GM18526 (cell line): ENCODE measurements around the gene PET117.

Experiments used
- POLR2A ChIP-seq: IDR thresholded peaks from 3 replicates; pipeline ENCODE4 v1.6.1; 2011; ENCODE audit not compliant: insufficient read length; ENCODE audit errors: extremely low read depth

The PET117 gene

DNA sequence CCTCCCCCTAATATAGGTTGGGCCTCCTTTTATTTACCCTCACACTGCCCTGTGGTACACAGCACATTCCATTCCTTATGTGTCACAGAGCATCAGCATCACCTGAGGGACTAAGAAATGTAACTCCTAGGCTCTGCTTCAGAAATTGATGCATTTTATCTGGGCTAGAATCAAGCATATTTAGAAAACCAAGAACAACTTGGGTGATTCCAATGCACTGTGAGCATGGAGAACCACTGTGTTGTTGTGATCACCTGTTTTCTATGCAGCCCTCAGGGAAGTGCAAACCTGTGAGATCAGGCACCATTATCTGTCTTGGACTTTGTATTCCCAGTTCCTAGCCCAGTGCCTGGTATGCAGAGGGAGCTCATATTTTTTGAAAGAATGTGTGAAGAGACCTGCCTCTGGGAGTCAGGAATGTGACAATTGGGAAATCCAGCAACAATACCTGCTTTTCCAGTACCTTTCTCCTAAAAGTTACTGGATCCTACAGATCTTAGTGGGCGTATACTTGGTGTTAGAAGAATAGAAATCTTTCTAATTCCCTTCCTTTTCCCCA, 7.0 kb downstream of the PET117 start:
- no peak for TF ChIP-seq POLR2A

DNA sequence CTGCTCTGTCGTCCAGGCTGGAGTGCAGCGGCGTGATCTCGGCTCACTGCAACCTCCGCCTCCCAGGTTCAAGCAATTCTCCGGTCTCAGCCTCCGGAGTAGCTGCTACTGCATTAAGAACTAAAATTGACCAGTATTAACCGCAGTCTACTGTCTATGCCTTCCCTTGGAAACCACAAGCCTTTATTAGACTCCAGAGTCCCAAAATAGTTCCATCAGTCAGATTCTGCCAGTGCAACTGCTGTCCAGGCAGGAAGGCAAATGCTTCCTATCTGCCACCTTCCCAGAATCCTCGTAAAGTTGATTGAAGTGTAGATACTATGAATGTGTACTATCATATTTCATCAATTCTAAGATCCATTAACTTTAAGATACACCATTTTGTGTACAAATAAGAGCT, 16.7 kb downstream of the PET117 start:
- TF ChIP-seq POLR2A = no peak

DNA sequence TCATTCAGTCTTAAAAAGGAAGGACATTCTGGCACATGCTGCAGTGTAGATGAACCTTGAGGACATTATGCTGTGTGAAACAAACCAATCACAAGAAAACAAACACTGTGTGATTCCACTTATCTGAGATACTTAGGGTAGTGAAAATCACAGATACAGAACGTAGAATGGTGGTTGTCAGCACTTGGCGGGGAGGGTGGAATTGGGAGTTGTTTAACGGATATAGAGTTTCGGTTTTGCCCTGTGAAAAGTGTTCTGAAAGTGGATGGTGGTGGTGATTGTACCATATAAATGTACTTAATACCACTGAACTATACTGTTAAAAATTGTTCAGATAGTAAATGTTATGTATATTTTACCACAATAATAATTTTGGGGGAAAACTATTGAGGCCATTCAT, 18.4 kb downstream of the PET117 start:
- TF ChIP-seq POLR2A = no peak

DNA sequence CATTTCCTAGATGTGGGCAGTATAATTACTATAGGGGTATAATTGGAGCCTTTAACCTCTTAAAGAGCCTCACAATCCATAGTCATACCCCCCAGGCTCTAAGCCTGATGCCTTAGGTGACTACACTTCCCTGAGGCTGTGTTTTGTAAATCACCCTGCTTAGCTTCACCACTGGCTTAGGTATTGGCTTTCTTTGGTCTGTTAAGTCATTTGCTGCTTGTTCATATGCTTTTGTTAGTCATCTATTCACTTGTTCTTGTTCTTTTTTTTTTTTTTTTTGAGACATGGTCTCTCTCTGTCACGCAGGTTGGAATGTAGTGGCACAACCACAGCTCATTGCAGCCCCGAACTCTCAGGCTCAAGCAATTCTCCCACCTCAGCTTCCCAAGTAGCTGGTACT, 26.7 kb downstream of the PET117 start:
- TF ChIP-seq POLR2A = no peak

DNA sequence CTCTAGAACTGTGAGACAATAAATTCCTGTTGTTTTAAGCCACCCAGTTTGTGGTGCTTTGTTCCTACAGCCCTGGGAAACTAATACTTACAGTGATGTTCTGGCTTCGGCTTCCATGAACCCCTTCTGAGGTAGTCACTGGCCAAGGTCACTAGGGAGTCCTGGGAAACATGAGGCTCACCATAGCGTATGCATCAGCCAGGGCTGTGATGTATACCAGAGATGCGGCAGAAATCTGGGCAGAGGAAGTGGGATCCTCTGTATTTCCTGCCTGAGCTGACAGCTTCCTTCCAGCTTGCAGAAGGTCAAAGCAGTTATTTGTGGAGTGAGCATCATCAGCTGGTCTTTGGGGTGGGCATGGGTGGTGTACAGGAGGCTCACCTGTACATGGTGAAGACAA, 27.9 kb downstream of the PET117 start:
- TF ChIP-seq POLR2A = no peak

DNA sequence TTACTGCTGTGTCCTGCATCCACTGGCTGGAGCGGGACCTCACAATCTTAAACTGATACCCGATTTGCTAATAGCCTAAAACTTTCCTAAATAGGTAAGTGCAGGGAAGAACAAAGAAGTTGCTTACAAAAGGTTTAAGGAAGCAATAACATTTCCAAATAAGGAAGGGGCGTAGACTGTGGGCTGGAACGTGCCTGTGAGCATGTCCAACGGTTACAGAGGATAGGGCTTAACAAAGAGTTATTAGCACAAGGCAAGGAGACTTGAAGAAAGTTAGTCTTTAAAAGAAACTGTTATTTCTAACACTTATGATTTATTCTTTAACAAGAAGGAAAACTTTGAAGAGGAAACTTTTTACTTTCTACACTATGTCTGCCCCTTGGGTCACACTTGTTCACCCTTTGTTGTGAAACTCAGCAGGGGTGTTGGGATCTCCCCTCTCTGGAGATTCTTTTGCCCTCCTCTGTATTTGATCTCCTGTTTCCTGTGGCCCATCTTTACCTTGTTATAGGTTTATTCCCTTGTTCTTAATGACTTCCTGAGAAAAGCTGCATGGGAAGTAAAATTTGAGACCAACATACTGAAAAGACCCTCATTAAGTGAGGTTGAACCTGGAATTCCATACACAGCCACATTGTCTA, 28.7 kb downstream of the PET117 start:
- TF ChIP-seq POLR2A = no peak

DNA sequence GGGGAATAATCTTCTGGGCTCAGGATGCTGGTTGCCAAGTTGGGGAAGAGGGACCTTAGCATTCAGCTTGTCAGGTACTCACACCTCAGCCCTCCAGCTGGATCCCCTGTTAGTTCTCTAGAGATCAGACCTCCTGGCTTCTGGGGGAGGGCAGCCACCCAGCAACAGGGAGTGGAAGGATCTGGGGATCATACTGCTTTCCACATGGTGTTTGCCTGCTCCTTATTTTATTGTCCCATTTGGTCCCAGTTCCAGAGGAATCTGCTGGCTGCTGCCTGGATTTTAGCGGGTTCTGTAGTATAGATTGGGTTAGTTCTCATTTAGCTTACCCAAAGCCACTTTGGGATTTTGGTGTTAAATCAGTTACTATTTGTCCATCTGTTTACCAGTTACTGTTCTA, 29.3 kb downstream of the PET117 start:
- no peak for TF ChIP-seq POLR2A

DNA sequence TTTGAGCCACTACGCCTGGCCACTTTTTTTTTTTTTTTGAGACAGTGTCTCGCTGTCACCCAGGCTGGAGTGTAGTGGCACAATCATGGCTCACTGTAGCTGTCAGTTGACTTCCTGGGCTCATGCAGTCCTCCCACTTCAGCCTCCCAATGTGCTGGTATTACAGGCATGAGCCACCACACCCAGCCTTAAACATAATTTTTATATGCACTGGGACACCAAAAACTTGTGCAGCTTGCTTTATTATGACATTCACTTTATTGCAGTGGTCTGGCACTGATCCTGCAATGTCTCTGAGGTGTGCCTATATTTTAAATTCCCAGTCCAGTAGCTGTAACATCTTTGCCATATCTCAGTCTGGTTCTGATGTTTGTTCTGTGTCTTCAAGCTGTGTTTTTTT, 34.7 kb downstream of the PET117 start:
- TF ChIP-seq POLR2A = no peak

DNA sequence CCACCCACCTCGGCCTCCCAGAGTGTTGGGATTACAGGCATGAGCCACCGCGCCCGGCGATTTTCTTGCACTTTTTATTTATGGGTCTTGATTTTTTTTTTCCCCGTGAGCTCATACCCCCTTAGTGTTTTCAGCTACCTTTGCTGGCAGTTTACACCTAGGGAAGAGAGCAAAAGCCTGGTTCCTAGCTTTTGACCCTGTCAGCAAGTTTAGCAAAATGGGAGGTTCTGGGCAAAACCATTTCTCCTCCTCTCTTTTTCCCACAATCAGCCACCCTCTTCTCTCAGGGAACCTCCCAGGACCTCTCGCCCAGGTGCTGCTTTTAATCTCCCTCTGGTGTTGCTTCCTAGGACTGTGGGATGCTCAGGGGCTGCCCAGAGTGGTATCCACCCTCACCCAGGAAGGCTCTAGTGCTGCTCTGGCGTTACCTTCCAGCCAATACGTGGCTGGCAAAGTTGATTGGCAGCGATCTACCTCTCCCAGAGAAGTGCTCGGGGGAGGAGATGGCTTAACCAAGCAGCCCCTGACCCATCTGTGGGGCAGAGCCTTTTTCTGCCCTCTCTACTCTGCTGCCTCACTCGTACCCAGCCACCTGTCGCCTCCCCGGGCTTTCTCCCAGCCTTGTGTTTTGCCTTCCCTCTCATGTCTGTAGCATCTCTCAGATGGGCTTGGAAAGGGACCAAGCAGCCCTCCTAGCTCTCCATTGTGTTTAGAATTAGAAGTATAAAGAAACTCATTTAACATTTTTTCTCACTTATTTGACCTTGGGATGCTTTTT, 37.4 kb downstream of the PET117 start:
- TF ChIP-seq POLR2A = no peak

DNA sequence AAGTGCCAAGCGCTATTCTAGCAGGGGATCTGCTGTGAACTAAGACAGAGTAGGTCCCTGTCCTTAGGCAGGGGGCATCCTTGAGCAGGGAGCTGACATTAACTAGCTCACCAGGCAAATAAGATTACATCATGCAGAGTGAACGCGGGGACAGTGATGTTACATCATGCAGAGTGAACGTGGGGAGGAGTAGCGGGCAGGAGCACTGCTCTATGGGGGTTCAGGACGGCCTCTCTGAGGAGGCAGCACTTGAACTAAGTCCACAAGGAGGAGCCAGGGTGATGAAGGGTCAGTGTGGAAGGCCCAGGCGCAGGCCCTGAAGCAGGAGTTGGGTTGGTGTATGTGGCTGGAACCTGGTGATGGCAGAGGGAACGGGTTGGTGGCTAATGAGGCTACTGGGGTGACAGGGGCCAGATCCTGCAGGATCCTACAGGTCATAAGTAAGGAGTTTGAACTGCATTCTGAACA, 38.7 kb downstream of the PET117 start:
- TF ChIP-seq POLR2A = no peak

DNA sequence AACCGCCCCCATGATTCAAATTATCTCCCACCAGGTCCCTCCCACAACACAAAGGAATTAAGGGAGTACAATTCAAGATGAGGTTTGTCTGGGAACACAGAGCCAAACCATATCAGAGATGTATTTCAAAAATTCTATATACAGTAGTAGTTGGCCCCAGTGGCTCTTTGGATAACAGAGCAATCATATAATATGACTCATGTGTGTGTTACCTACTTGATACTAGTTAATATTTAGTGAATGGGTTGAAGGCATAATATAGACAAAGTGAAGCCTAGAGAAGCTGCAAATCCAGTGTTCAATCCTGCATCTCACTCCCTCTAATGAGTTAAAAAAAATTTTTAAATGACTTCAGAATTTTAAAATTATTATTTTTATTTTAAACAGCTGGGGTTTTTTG, 43.2 kb downstream of the PET117 start:
- no peak for TF ChIP-seq POLR2A

DNA sequence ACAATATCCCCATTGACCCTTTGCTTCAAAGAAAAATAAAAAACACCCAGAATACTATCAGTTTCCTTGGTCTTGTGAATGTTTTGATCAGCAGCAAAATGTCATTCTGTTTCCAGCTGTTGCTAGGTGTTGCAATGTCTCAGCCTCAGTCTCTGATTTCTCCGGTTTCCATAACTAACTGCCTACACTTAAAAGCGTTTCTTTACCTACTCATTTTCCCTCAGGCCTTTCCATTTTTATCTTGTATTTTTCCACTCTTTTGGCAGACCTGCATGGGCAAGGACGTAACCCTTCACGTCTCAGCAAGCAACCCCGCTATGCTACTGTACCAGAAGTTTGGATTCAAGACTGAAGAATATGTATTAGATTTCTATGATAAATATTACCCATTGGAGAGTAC, 49.4 kb downstream of the PET117 start:
- TF ChIP-seq POLR2A = no peak

DNA sequence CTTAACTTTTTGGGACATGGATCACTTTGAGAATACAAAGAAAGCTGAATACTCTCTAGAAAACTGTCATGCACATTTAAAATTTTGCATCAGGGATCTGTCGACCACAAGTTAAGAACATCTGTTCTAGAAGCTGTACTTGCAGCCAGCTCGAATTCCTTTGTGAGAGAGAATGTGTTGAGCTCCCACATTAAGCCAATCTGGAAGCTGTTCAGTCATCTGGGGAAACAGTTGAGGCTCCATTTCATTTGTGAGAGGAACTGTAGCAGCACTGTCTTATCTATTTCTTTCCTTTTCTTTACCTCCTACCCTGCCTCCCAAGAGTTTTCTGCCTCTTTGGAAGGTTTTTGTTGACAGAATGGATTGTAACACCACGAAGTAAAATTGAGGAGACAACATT, 50.8 kb downstream of the PET117 start:
- no peak for TF ChIP-seq POLR2A

DNA sequence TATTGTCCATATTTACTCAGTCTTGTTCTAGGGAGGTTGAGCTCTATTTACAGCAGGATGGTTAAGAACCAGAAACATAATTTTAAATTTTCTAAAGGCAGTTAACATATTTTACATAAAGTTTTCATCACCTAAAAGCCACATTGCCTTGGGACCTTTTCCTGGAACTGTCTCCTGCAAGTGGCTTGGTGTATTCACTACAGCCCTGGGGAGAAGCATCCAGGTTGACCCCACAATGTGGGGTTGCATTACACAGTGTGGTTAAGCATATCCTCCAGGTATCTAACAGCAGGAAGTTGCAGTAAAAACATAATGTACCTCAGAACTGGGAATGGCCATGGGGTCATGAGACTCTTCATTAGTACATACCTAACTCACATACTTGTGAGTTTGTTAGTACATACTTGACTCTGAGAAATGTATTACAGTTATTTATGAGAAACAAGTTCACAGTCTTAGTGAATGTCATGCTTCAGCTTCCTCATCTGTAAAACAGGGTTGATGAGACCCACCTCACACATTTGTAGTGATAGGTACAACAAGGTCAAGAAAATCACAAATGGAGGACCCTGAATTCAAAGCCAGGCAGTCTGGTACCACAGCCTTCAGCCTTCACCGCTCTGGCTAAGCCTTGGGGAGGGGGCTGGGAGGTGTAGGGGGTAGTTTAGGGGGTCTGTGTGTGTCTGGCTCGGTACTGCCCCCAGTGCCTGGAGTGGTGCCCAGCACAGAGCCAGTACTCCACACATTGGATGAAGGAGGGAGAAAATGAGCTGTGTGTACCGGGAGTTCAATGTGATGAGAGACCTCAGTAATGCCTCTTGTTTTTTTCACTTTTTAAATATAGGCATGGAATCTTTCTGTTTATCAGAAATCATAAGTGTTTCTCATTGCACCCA, 52.9 kb downstream of the PET117 start:
- no peak for TF ChIP-seq POLR2A

DNA sequence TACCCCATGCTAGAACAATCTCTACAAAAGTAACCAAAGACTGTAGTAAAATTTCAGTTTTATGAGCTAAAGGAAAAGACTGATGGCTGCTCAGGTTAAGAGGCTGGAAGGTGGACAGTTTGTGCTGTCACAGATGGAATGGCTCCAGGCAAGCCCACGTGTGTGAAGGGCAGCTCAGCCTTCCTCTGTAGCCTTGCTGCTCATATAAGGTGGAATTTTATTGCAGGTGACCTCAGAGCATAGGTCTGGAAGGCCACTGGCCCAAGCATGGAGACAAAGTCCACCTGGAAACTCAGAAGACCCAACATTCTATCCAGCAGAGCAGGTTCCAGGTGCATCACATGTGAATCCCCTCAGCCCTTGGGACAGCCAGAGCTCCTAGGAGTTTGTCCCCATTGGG, 53.6 kb downstream of the PET117 start:
- TF ChIP-seq POLR2A = no peak
